HEK293 (cell line): ENCODE results near the gene LY6G5B.

Source experiments
- CTCF ChIA-PET: fragments of 350-600 bp; formaldehyde crosslinking; extraction: SDS; loops from one replicate; lab custom pipeline; 2021; ENCODE audit warnings: antibody characterized with exemption; lab: Yijun Ruan, JAX
- POLR2A ChIA-PET: fragments of 300-600 bp; formaldehyde crosslinking; extraction: SDS; loops from one replicate; lab custom pipeline; 2020; ENCODE audit warnings: antibody characterized with exemption, inconsistent platforms; lab: Yijun Ruan, JAX
- H3K27ac ChIP-seq: fragments of 200-500 bp; sonication (Bioruptor generic); 2 replicates; pipeline ENCODE4 v1.5.1; 2014; ENCODE audit warnings: low read depth, low read length, control low read depth, inconsistent platforms; ENCODE audit errors: extremely low read depth
- H3K36me3 ChIP-seq, 2 experiments: fragments of 200-500 bp in 1 of 2; sonication (Bioruptor generic) in 1 of 2; 1 replicate in 1 of 2; 2 replicates in 1 of 2; pipeline ENCODE4 v1.5.1; 2014 to 2017; ENCODE audit warnings: inconsistent platforms in 2 of 2, low read length in 2 of 2; ENCODE audit not compliant: control insufficient read depth in 2 of 2, insufficient read depth in 1 of 2
- H3K4me1 ChIP-seq: fragments of 200-500 bp; sonication (Bioruptor generic); 2 replicates; pipeline ENCODE4 v1.5.1; 2014; ENCODE audit warnings: mild to moderate bottlenecking, low read length, inconsistent platforms; ENCODE audit not compliant: control insufficient read depth, insufficient read depth
- H3K4me3 ChIP-seq: 2 replicates; pipeline ENCODE4 v1.5.1; 2011; ENCODE audit warnings: low read depth, mild to moderate bottlenecking, control low read depth, low read length, moderate library complexity
- H3K9me3 ChIP-seq: fragments of 200-500 bp; sonication (Bioruptor generic); 2 replicates; pipeline ENCODE4 v1.5.1; 2014; ENCODE audit warnings: low read depth, low read length, inconsistent platforms; ENCODE audit not compliant: control insufficient read depth, insufficient read depth
- KLF16 ChIP-seq: fragments of 450-650 bp; formaldehyde crosslinking; IDR thresholded peaks from 2 replicates; pipeline ENCODE4 v1.5.1; 2017; ENCODE audit warnings: missing biosample characterization, missing genetic modification characterization
- MZF1 ChIP-seq: fragments of 450-650 bp; formaldehyde crosslinking; IDR thresholded peaks from 2 replicates; pipeline ENCODE4 v1.5.1; 2017; ENCODE audit warnings: missing biosample characterization, missing genetic modification characterization, borderline replicate concordance
- OSR2 ChIP-seq: fragments of 450-650 bp; formaldehyde crosslinking; IDR thresholded peaks from 2 replicates; pipeline ENCODE4 v1.5.1; 2016; ENCODE audit warnings: missing biosample characterization, missing genetic modification characterization
- SALL2 ChIP-seq: fragments of 450-650 bp; formaldehyde crosslinking; IDR thresholded peaks from 2 replicates; pipeline ENCODE4 v1.5.0; 2017; ENCODE audit warnings: missing biosample characterization, mild to moderate bottlenecking, missing genetic modification characterization, borderline replicate concordance
- SCRT2 ChIP-seq: fragments of 450-650 bp; formaldehyde crosslinking; IDR thresholded peaks from 2 replicates; pipeline ENCODE4 v1.5.1; 2016; ENCODE audit warnings: missing biosample characterization, missing genetic modification characterization
- WT1 ChIP-seq: fragments of 450-650 bp; formaldehyde crosslinking; IDR thresholded peaks from 2 replicates; pipeline ENCODE4 v1.5.1; 2016; ENCODE audit warnings: missing biosample characterization, missing genetic modification characterization
- YY2 ChIP-seq: fragments of 450-650 bp; formaldehyde crosslinking; IDR thresholded peaks from 2 replicates; pipeline ENCODE4 v1.5.1; 2016; ENCODE audit warnings: missing biosample characterization, missing genetic modification characterization
- ZBTB20 ChIP-seq: fragments of 450-650 bp; formaldehyde crosslinking; IDR thresholded peaks from 2 replicates; pipeline ENCODE4 v1.5.1; 2016; ENCODE audit warnings: missing biosample characterization, missing genetic modification characterization
- ZNF155 ChIP-seq: fragments of 450-650 bp; formaldehyde crosslinking; IDR thresholded peaks from 2 replicates; pipeline ENCODE4 v1.5.1; 2016; ENCODE audit warnings: missing biosample characterization, missing genetic modification characterization
- ZNF184 ChIP-seq: fragments of 450-650 bp; IDR thresholded peaks from 2 replicates; pipeline ENCODE4 v1.5.1; 2018; ENCODE audit warnings: missing biosample characterization, mild to moderate bottlenecking, missing genetic modification characterization
- ZNF23 ChIP-seq: fragments of 450-650 bp; formaldehyde crosslinking; IDR thresholded peaks from 2 replicates; pipeline ENCODE4 v1.5.1; 2016; ENCODE audit warnings: missing biosample characterization, missing genetic modification characterization, borderline replicate concordance
- ZNF529 ChIP-seq: fragments of 450-650 bp; formaldehyde crosslinking; IDR thresholded peaks from 2 replicates; pipeline ENCODE4 v1.5.1; 2017; ENCODE audit warnings: missing genetic modification characterization, missing biosample characterization; ENCODE audit not compliant: insufficient replicate concordance
- ZNF600 ChIP-seq: fragments of 450-650 bp; formaldehyde crosslinking; IDR thresholded peaks from 2 replicates; pipeline ENCODE4 v1.5.1; 2016; ENCODE audit warnings: missing biosample characterization, missing genetic modification characterization
- ZNF776 ChIP-seq: fragments of 450-650 bp; formaldehyde crosslinking; IDR thresholded peaks from 2 replicates; pipeline ENCODE4 v1.5.0; 2017; ENCODE audit warnings: missing biosample characterization, missing genetic modification characterization, borderline replicate concordance
- ZNF791 ChIP-seq: fragments of 450-650 bp; formaldehyde crosslinking; IDR thresholded peaks from 2 replicates; pipeline ENCODE4 v1.5.1; 2016; ENCODE audit warnings: missing biosample characterization, missing genetic modification characterization
- ZXDB ChIP-seq: fragments of 450-650 bp; formaldehyde crosslinking; IDR thresholded peaks from 2 replicates; pipeline ENCODE4 v1.5.1; 2016; ENCODE audit warnings: missing biosample characterization, missing genetic modification characterization
- TF ChIP-seq, protein P1 (sequence below): fragments of 450-650 bp; formaldehyde crosslinking; conservative IDR thresholded peaks from 2 replicates; pipeline ENCODE4 v1.5.1; 2016; ENCODE audit warnings: low read depth, missing biosample characterization, missing genetic modification characterization
- TF ChIP-seq, protein P2 (sequence below): fragments of 450-650 bp; formaldehyde crosslinking; IDR thresholded peaks from 2 replicates; pipeline ENCODE4 v1.5.1; 2017; ENCODE audit warnings: missing biosample characterization, missing genetic modification characterization
- TF ChIP-seq, protein P3 (sequence below): fragments of 450-650 bp; formaldehyde crosslinking; IDR thresholded peaks from 2 replicates; pipeline ENCODE4 v1.5.1; 2016; ENCODE audit warnings: missing biosample characterization, missing genetic modification characterization
- TF ChIP-seq, protein P4 (sequence below): fragments of 450-650 bp; formaldehyde crosslinking; IDR thresholded peaks from 2 replicates; pipeline ENCODE4 v1.5.1; 2016; ENCODE audit warnings: missing biosample characterization, missing genetic modification characterization
- TF ChIP-seq, protein P5 (sequence below): fragments of 450-650 bp; IDR thresholded peaks from 2 replicates; pipeline ENCODE4 v1.5.1; 2018; ENCODE audit warnings: missing biosample characterization, mild to moderate bottlenecking, missing genetic modification characterization

LY6G5B gene, protein sequence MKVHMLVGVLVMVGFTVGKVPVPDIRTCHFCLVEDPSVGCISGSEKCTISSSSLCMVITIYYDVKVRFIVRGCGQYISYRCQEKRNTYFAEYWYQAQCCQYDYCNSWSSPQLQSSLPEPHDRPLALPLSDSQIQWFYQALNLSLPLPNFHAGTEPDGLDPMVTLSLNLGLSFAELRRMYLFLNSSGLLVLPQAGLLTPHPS

DNA sequence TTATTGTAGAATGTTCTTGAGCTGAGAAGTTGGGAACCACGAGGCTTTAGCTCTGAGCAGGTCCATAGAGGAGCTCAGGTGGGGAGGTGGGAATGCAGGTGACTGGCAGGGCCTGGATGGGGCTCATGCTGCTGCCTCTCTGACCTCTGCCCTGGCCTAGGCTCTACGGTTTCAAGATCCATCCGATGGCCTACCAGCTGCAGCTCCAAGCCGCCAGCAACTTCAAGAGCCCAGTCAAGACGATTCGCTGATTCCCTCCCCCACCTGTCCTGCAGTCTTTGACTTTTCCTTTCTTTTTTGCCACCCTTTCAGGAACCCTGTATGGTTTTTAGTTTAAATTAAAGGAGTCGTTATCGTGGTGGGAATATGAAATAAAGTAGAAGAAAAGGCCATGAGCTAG, at the start of gene LY6G5B:
LY6G5B (plus strand) TSS at position 301 of the 400 bp plus-strand sequence. CDS start 975 bp downstream, outside the sequence.
- CTCF ChIA-PET: interaction anchor here (1.1 kb wide), 1 partner anchor 21 kb away, joined by 3 read pairs; no protein-coding TSS in a partner anchor

DNA sequence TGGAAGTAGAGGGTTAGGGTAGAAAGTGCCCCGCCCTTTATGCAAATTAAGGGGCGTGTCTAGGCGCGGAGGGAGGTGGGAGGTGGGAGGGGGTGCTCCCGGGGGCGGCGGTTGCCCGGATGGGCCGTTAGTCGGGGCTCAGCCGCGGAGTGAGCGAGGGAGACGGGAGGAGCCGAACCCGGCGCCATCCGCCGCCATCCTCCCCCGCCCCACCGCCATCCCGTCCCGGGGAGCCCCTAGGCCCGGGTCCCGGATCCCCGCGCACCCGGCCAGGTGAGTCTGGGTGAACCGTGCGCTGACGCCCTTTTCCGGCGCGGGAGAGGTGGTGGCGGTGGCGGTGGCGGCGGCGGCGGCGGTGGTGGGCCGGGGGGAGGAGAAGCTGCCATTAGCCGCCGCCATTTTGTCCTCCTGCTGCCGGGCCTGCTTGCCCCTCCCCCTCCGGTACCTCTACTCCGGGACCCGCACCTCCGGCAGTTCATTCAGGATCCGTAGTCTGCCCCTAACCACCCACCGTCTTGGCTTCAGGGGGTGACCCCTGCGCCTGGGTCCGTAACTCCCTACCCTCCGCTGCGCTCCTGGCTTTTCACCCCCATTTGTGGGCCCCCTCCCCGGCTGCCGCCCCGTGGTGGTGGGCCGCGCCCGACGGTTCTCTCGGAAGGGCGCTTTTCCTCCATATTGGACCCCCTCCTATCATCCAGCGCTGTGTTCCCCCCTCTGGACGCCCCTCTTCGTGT, 49.0 kb upstream of the LY6G5B start, which contains the start of gene PRRC2A:
PRRC2A (plus strand) TSS at position 130 of the 734 bp plus-strand sequence. CDS start 2,075 bp downstream, outside the sequence.
- peaks cover 26 to 46% of the 10 kb centered on the region in 2 experiments for H3K36me3 ChIP-seq
- POLR2A ChIA-PET: interaction anchor here (0.7 to 3.1 kb wide), 15 partner anchors 18 to 207 kb away, joined by 3 to 10 read pairs (median 5); partner anchors contain the start of genes ABHD16A, DDX39B, GPANK1 and HSPA1B
- H3K4me3 ChIP-seq: peak within 1 kb of the TSS; percentile 97
- CTCF ChIA-PET: interaction anchor here (0.9 kb wide), 1 partner anchor 24 kb away, joined by 5 read pairs; no protein-coding TSS in a partner anchor
- peak within 1 kb of the TSS; percentile 99 for H3K27ac ChIP-seq
- no peaks in the 10 kb centered on the region for H3K9me3 ChIP-seq
- H3K4me1 ChIP-seq: peaks cover 7% of the 10 kb centered on the region; the same call in 1 of the 2 replicates
- TF ChIP-seq ZNF184 (tag by site-specific recombination) (no peak), WT1 (tag by site-specific recombination) (peak; percentile 70; the same call in 1 of the 2 replicates), ZNF776 (tag by site-specific recombination) (no peak), SCRT2 (0 out of 2 replicates have a peak, but pooled peaks have one; percentile 41), ZNF23 (no peak)
- TF ChIP-seq, protein P1, sequence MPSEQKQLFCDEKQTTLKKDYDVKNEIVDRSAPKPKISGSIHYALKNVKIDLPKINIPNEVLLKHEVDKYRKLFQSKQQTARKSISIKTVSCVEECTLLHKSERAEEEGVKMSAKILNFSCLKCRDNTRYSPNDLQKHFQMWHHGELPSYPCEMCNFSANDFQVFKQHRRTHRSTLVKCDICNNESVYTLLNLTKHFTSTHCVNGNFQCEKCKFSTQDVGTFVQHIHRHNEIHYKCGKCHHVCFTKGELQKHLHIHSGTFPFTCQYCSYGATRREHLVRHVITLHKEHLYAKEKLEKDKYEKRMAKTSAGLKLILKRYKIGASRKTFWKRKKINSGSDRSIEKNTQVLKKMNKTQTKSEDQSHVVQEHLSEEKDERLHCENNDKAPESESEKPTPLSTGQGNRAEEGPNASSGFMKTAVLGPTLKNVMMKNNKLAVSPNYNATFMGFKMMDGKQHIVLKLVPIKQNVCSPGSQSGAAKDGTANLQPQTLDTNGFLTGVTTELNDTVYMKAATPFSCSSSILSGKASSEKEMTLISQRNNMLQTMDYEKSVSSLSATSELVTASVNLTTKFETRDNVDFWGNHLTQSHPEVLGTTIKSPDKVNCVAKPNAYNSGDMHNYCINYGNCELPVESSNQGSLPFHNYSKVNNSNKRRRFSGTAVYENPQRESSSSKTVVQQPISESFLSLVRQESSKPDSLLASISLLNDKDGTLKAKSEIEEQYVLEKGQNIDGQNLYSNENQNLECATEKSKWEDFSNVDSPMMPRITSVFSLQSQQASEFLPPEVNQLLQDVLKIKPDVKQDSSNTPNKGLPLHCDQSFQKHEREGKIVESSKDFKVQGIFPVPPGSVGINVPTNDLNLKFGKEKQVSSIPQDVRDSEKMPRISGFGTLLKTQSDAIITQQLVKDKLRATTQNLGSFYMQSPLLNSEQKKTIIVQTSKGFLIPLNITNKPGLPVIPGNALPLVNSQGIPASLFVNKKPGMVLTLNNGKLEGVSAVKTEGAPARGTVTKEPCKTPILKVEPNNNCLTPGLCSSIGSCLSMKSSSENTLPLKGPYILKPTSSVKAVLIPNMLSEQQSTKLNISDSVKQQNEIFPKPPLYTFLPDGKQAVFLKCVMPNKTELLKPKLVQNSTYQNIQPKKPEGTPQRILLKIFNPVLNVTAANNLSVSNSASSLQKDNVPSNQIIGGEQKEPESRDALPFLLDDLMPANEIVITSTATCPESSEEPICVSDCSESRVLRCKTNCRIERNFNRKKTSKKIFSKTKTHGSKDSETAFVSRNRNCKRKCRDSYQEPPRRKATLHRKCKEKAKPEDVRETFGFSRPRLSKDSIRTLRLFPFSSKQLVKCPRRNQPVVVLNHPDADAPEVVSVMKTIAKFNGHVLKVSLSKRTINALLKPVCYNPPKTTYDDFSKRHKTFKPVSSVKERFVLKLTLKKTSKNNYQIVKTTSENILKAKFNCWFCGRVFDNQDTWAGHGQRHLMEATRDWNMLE (tag by site-specific recombination): 0 out of 2 replicates have a peak, but pooled peaks have one; percentile 20
- TF ChIP-seq, protein P2, sequence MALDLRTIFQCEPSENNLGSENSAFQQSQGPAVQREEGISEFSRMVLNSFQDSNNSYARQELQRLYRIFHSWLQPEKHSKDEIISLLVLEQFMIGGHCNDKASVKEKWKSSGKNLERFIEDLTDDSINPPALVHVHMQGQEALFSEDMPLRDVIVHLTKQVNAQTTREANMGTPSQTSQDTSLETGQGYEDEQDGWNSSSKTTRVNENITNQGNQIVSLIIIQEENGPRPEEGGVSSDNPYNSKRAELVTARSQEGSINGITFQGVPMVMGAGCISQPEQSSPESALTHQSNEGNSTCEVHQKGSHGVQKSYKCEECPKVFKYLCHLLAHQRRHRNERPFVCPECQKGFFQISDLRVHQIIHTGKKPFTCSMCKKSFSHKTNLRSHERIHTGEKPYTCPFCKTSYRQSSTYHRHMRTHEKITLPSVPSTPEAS (tag by site-specific recombination): peak; percentile 36; the same call in 1 of the 2 replicates

More for the DNA sequence above, at the start of gene LY6G5B:
- H3K4me1 ChIP-seq: no peaks in the 10 kb centered on the region
- no peak within 1 kb of the TSS for H3K4me3 ChIP-seq
- TF ChIP-seq SALL2 (tag by site-specific recombination): no peak
- no peak for TF ChIP-seq ZBTB20 (tag by site-specific recombination)
- TF ChIP-seq KLF16 (tag by site-specific recombination): no peak
- TF ChIP-seq, protein P3, sequence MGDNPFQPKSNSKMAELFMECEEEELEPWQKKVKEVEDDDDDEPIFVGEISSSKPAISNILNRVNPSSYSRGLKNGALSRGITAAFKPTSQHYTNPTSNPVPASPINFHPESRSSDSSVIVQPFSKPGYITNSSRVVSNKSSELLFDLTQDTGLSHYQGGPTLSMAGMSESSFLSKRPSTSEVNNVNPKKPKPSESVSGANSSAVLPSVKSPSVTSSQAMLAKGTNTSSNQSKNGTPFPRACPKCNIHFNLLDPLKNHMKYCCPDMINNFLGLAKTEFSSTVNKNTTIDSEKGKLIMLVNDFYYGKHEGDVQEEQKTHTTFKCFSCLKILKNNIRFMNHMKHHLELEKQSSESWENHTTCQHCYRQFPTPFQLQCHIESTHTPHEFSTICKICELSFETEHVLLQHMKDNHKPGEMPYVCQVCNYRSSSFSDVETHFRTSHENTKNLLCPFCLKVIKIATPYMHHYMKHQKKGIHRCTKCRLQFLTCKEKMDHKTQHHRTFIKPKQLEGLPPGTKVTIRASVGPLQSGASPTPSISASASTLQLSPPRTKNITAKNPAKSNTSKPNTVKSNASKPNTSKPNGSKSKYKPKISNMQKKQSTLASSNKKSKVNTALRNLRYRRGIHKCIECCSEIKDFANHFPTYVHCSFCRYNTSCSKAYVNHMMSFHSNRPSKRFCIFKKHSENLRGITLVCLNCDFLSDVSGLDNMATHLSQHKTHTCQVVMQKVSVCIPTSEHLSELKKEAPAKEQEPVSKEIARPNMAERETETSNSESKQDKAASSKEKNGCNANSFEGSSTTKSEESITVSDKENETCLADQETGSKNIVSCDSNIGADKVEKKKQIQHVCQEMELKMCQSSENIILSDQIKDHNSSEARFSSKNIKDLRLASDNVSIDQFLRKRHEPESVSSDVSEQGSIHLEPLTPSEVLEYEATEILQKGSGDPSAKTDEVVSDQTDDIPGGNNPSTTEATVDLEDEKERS (tag by site-specific recombination): no peak
- TF ChIP-seq ZXDB (tag by site-specific recombination): no peak
- no peak for TF ChIP-seq MZF1 (tag by site-specific recombination)
- no peak for TF ChIP-seq ZNF600
- TF ChIP-seq, protein P4, sequence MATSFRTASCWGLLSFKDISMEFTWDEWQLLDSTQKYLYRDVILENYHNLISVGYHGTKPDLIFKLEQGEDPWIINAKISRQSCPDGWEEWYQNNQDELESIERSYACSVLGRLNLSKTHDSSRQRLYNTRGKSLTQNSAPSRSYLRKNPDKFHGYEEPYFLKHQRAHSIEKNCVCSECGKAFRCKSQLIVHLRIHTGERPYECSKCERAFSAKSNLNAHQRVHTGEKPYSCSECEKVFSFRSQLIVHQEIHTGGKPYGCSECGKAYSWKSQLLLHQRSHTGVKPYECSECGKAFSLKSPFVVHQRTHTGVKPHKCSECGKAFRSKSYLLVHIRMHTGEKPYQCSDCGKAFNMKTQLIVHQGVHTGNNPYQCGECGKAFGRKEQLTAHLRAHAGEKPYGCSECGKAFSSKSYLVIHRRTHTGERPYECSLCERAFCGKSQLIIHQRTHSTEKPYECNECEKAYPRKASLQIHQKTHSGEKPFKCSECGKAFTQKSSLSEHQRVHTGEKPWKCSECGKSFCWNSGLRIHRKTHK (tag by site-specific recombination): no peak
- no peak for TF ChIP-seq ZNF529 (tag by site-specific recombination)
- TF ChIP-seq ZNF155 (tag by site-specific recombination): no peak
- TF ChIP-seq YY2: no peak
- TF ChIP-seq ZNF791 (tag by site-specific recombination): no peak
- no peak for TF ChIP-seq OSR2
- TF ChIP-seq, protein P5, sequence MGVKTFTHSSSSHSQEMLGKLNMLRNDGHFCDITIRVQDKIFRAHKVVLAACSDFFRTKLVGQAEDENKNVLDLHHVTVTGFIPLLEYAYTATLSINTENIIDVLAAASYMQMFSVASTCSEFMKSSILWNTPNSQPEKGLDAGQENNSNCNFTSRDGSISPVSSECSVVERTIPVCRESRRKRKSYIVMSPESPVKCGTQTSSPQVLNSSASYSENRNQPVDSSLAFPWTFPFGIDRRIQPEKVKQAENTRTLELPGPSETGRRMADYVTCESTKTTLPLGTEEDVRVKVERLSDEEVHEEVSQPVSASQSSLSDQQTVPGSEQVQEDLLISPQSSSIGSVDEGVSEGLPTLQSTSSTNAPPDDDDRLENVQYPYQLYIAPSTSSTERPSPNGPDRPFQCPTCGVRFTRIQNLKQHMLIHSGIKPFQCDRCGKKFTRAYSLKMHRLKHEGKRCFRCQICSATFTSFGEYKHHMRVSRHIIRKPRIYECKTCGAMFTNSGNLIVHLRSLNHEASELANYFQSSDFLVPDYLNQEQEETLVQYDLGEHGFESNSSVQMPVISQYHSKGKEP (tag by site-specific recombination): no peak
- TF ChIP-seq, all 188 proteins: peak for 0
- Histone ChIP-seq H3K36me3 (peaks cover 48 to 71% of the 10 kb centered on the region in 2 experiments), H3K27ac (no peak within 1 kb of the TSS), H3K9me3 (no peaks in the 10 kb centered on the region)
- POLR2A ChIA-PET: interaction anchor here (0.9 to 1.1 kb wide), 2 partner anchors 9 to 445 kb away, joined by 3 to 9 read pairs; partner anchors contain the start of gene C6orf47
